Naive thymus-derived CD4-positive, alpha-beta T cell (primary cell): Measurements from ENCODE around the gene RORB. TPM values are rescaled to one million over a fixed set of nuclear protein-coding genes. Genes with fewer than 3 reads are reported as not detected.
A peak's percentile ranks its signal among the peaks of the same experiment; 100 is the strongest.

Experiments used
- ATAC-seq: fragments of 150-1000 bp; cut with Tn5 transposase; 2 replicates; pipeline ENCODE4 v1.10.0; 2021; ENCODE audit warnings: mild to moderate bottlenecking, moderate library complexity
- CTCF ChIA-PET: fragments of 350-600 bp; sonication (Branson Sonifier 250); formaldehyde crosslinking; loops from one replicate; lab custom pipeline; 2021; ENCODE audit warnings: antibody characterized with exemption; lab: Charles Lee
- POLR2A ChIA-PET: fragments of 350-600 bp; sonication (Branson Sonifier 250); formaldehyde crosslinking; loops from one replicate; lab custom pipeline; 2021; ENCODE audit warnings: antibody characterized with exemption, inconsistent platforms; lab: Charles Lee
- DNase-seq, 9 donors: peaks; one replicate each; pipeline versions ENCODE4 v3.0.0 to v3.0.0-alpha.2; 2020 to 2022; ENCODE audit warnings: mixed read lengths in 1 of 9
- H3K27ac ChIP-seq: one replicate; pipeline ENCODE4 v1.7.0; 2013; ENCODE audit warnings: mild to moderate bottlenecking, low read depth, low read length, moderate library complexity
- H3K27me3 ChIP-seq, 2 donors: one replicate each; pipeline ENCODE4 v1.7.0; 2013; ENCODE audit warnings: low read length in 2 of 2, mild to moderate bottlenecking in 2 of 2, moderate library complexity in 2 of 2; ENCODE audit not compliant: control insufficient read depth in 2 of 2, insufficient read depth in 2 of 2
- H3K36me3 ChIP-seq, 3 experiments: 1 replicate in 2 of 3; 2 replicates in 1 of 3; pipeline ENCODE4 v1.7.0; 2013; ENCODE audit warnings: low read length in 3 of 3, mild to moderate bottlenecking in 3 of 3, moderate library complexity in 1 of 3; ENCODE audit not compliant: insufficient read depth in 3 of 3, control insufficient read depth in 2 of 3
- H3K4me1 ChIP-seq, 2 donors: one replicate each; pipeline ENCODE4 v1.7.0; 2013; ENCODE audit warnings: low read length in 2 of 2, mild to moderate bottlenecking in 2 of 2, moderate library complexity in 1 of 2; ENCODE audit not compliant: control insufficient read depth in 2 of 2, insufficient read depth in 2 of 2
- H3K4me3 ChIP-seq: 2 replicates; pipeline ENCODE4 v1.7.0; 2013; ENCODE audit warnings: mild to moderate bottlenecking, low read length
- H3K9me3 ChIP-seq, 3 experiments: 1 replicate in 2 of 3; 2 replicates in 1 of 3; pipeline ENCODE4 v1.7.0; 2013; ENCODE audit warnings: low read length in 3 of 3; ENCODE audit not compliant: control insufficient read depth in 2 of 3
- H3K27ac Mint-ChIP-seq, 9 donors: one replicate each; pipeline ENCODE4 v1.8.0; 2020 to 2022; ENCODE audit warnings: mixed read lengths in 9 of 9, mild to moderate bottlenecking in 8 of 9, moderate library complexity in 5 of 9, inconsistent platforms in 2 of 9
- H3K27me3 Mint-ChIP-seq, 5 donors: one replicate each; pipeline ENCODE4 v1.8.0; 2021 to 2022; ENCODE audit warnings: mixed read lengths in 5 of 5, mild to moderate bottlenecking in 1 of 5
- H3K36me3 Mint-ChIP-seq, 5 donors: one replicate each; pipeline ENCODE4 v1.8.0; 2020 to 2022; ENCODE audit warnings: mixed read lengths in 5 of 5, mild to moderate bottlenecking in 3 of 5, inconsistent platforms in 1 of 5
- H3K4me1 Mint-ChIP-seq, 7 donors: one replicate each; pipeline ENCODE4 v1.8.0; 2020 to 2022; ENCODE audit warnings: mixed read lengths in 7 of 7, mild to moderate bottlenecking in 3 of 7, inconsistent platforms in 1 of 7
- H3K4me3 Mint-ChIP-seq, 10 donors: one replicate each; pipeline ENCODE4 v1.8.0; 2020 to 2022; ENCODE audit warnings: mild to moderate bottlenecking in 10 of 10, mixed read lengths in 10 of 10, moderate library complexity in 6 of 10, inconsistent platforms in 2 of 10
- H3K9me3 Mint-ChIP-seq, 11 donors: one replicate each; pipeline ENCODE4 v1.8.0; 2020 to 2022; ENCODE audit warnings: mixed read lengths in 11 of 11, mild to moderate bottlenecking in 4 of 11, inconsistent platforms in 1 of 11, moderate library complexity in 1 of 11
- intact Hi-C, 2 donors: fragments of 100-400 bp; cut with micrococcal nuclease; formaldehyde crosslinking; loops; one replicate each; pipeline ENCODE4 v1.15.1; 2023
- polyA plus RNA-seq, 2 donors: library from polyadenylated mRNA; unstranded; fragments of 300-500 nt; fragmentation: Illumina TruSeq; gene quantifications; one replicate each; pipeline ENCODE4 v1.2.3, GENCODE V29; 2021
- total RNA-seq, 6 experiments: library from RNA in 5 of 6; stranded (reverse) in 5 of 6; gene quantifications; 1 replicate in 5 of 6; 2 replicates in 1 of 6; pipeline ENCODE4 v1.2.3 and lab custom pipeline; 2021 to 2026

Gene RORB
- total RNA-seq (under 1 TPM in 1 of 5 experiments, not detected in 4; 0.12 TPM), polyA plus RNA-seq (not detected), total RNA-seq (lab: John Stamatoyannopoulos, UW) (not detected)

DNA sequence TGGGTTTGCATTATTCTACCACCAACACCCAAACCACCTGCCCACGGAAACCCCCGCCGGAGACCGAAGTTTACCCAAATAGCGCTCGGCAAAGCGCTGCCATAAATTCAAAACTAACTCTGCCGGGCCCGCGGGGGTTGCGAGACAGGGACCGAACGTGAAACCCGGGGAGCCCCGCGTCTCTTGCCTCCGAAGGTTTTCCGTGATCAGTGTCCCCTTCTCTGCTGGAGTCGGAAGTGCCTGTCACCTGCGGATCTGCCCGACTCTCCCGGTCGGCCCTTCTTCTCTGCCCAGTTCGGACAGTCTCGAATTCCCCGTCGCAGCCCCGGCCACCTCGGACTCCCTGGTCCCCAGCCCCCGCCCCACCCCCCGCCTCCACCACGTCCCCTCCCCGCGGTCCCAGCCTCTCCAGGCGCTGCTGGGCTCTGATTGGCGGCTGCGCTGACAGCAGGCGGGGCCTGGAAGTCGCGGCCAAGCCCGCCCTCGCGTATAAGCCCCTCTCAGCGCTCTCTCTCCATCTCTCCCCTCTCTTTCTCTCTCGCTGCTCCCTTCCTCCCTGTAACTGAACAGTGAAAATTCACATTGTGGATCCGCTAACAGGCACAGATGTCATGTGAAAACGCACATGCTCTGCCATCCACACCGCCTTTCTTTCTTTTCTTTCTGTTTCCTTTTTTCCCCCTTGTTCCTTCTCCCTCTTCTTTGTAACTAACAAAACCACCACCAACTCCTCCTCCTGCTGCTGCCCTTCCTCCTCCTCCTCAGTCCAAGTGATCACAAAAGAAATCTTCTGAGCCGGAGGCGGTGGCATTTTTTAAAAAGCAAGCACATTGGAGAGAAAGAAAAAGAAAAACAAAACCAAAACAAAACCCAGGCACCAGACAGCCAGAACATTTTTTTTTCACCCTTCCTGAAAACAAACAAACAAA lies at the start of gene RORB:
Gene RORB (plus strand): TSS at position 517 of the 929 bp plus-strand sequence. CDS start 642 bp downstream, outside the sequence.
- ChIA-PET POLR2A (no interaction called here), CTCF (no interaction called here)
- Mint-ChIP-seq H3K9me3 (peaks cover 0 to 5% (median 0%) of the 10 kb centered on the region in 11 donors), H3K36me3 (no peaks in the 10 kb centered on the region), H3K27me3 (peaks cover 65 to 81% (median 66%) of the 10 kb centered on the region in 5 donors), H3K4me1 (peaks cover 11 to 39% (median 33%) of the 10 kb centered on the region in 7 donors), H3K27ac (peak within 1 kb of the TSS in 4 of 9 donors; percentile 30 to 75 (median 52)), H3K4me3 (peak within 1 kb of the TSS; percentile 80 to 95 (median 88))
- DNase-seq (peak in 2 of 9 donors; percentile 34 to 50), ATAC-seq (peak; percentile 52)
- no peaks in the 10 kb centered on the region for H3K36me3 ChIP-seq
- H3K27me3 ChIP-seq: peaks cover 0 to 8% of the 10 kb centered on the region in 2 donors
- peak within 1 kb of the TSS; percentile 53 for H3K4me3 ChIP-seq
- no peaks in the 10 kb centered on the region for H3K9me3 ChIP-seq
- intact Hi-C loops: loop anchor here in 1 of 2 donors (2.0 to 10.0 kb wide), 4 partner anchors 172 to 1364 kb away; partner anchors contain the start of gene C9orf40
- no peak within 1 kb of the TSS for H3K27ac ChIP-seq
- no peaks in the 10 kb centered on the region for H3K4me1 ChIP-seq

DNA sequence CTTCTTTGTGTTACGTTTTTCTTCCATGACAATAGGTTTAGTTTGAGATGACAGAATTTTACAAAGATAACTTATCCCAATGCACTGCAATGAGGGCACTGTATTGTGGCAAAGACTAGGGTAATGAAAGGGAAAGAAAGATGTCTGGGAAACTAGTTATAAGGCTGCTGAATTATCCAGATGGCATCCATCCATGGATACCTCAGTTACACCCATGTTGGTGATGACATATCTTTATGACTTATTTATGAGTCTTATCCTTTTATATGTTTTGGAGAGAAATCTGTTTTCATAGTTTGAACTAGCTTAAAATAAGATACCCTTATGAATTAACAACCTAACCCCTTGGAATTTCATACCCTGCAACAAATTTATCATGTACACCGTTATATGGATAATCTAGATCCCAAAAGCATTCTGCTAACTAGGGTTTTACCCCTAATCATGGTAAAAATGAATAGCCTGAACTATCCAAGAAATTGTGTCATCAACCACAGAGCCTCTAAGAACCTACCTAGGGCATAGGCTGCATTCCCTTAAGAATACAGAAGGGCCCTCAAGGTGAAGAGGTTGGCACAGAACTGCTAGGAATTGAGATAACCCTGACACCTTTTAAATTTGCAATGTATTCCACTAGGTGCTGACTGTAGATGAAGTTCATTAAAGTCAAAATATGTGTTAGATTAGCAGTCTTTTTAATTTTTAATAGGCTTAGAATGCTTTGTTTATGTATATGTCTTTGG lies 49.5 kb upstream of the RORB start:
- POLR2A ChIA-PET: no interaction called here
- H3K4me3 Mint-ChIP-seq: no peak overlapping the region

DNA sequence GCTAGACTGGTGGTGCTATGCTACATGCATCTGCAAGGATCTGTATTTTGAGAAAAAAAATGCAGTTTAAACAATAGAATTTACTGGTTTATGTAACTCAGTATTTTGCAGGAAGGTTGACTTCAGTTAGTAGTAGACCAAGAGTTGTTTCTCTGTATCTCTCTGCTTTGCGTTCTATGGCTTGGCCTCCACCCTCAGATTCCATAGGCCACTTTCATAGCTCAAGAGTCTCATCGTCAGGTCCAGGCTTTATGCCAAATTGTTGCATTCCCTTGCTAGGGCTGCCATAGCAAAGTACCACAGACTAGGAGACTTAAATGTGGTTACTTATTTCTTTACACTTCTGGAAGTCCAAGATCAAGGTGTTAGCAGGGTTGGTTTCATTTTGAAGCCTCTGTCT lies 48.1 kb upstream of the RORB start:
- POLR2A ChIA-PET: no interaction called here
- DNase-seq: no peak
- Mint-ChIP-seq H3K9me3 (peaks cover 0 to 23% (median 3%) of the 10 kb centered on the region in 11 donors), H3K36me3 (no peaks in the 10 kb centered on the region), H3K27ac (no peak overlapping the region), H3K4me1 (no peaks in the 10 kb centered on the region), H3K4me3 (no peak overlapping the region), H3K27me3 (no peaks in the 10 kb centered on the region)
- CTCF ChIA-PET: no interaction called here
- Histone ChIP-seq H3K27ac (no peak overlapping the region), H3K9me3 (no peaks in the 10 kb centered on the region), H3K4me3 (no peak overlapping the region), H3K36me3 (no peaks in the 10 kb centered on the region), H3K27me3 (no peaks in the 10 kb centered on the region), H3K4me1 (no peaks in the 10 kb centered on the region)
- no peak for ATAC-seq
- intact Hi-C loops: no loop called here

More for the DNA sequence above, 49.5 kb upstream of the RORB start:
- intact Hi-C loops: no loop called here
- no peaks in the 10 kb centered on the region for H3K36me3 Mint-ChIP-seq
- H3K9me3 ChIP-seq: no peaks in the 10 kb centered on the region
- H3K4me1 Mint-ChIP-seq: no peaks in the 10 kb centered on the region
- no peak overlapping the region for H3K27ac ChIP-seq
- CTCF ChIA-PET: no interaction called here
- no peak for ATAC-seq
- no peak overlapping the region for H3K4me3 ChIP-seq
- DNase-seq: no peak
- H3K9me3 Mint-ChIP-seq: peaks cover 0 to 23% (median 3%) of the 10 kb centered on the region in 11 donors
- no peaks in the 10 kb centered on the region for H3K36me3 ChIP-seq
- no peaks in the 10 kb centered on the region for H3K4me1 ChIP-seq
- no peak overlapping the region for H3K27ac Mint-ChIP-seq
- H3K27me3 ChIP-seq: no peaks in the 10 kb centered on the region
- H3K27me3 Mint-ChIP-seq: no peaks in the 10 kb centered on the region

DNA sequence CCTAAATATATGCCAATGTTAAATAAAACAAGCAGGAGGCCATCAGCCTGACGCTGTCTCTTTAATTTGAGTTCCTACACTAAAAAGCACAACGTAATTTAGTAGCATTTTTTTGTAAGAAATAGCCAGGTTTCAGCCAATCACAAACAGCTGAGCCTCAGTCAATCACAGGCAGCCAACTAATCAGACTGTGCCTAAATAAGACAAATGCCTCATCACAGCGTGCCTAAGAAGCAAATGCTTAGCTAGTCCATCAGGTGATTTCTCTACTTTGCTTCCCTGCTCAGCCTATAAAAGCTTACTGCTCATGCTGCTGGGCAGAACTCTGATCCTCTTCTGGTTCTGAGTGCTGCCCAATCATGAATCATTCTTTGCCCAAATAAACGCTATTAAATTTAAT lies 38.3 kb upstream of the RORB start:
- Histone ChIP-seq H3K4me3 (no peak overlapping the region), H3K36me3 (no peaks in the 10 kb centered on the region), H3K9me3 (no peaks in the 10 kb centered on the region), H3K27ac (no peak overlapping the region), H3K4me1 (no peaks in the 10 kb centered on the region), H3K27me3 (no peaks in the 10 kb centered on the region)
- no peaks in the 10 kb centered on the region for H3K27me3 Mint-ChIP-seq
- ATAC-seq (no peak), DNase-seq (no peak)
- intact Hi-C loops: loop anchor here in 1 of 2 donors (10.0 kb wide), 1 partner anchor 56 kb away; no protein-coding TSS in a partner anchor
- no peak overlapping the region for H3K4me3 Mint-ChIP-seq
- H3K4me1 Mint-ChIP-seq: no peaks in the 10 kb centered on the region
- no peak overlapping the region for H3K27ac Mint-ChIP-seq
- CTCF ChIA-PET: no interaction called here
- H3K36me3 Mint-ChIP-seq: no peaks in the 10 kb centered on the region
- POLR2A ChIA-PET: no interaction called here
- peaks cover 0 to 2% (median 0%) of the 10 kb centered on the region in 11 donors for H3K9me3 Mint-ChIP-seq

DNA sequence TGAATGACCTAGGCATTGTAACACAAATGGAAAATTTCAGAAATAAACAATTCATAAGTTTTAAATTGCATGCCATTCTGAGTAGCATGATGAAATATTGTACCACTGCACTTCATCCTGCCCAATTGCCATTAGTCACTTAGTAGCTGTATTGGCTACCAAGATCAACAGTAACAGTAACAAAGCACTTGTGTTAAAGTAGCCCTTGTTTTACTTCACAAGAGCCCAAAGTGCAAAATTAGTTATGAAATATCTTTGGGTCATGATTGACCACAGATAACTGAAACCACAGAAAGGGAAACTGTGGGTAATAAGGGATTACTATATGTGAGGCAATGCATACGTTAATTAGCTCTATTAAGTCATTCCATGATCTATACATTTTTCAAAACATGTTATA lies 33.3 kb upstream of the RORB start:
- H3K4me1 ChIP-seq: no peaks in the 10 kb centered on the region
- H3K4me3 Mint-ChIP-seq: no peak overlapping the region
- H3K27ac ChIP-seq: no peak overlapping the region
- H3K27ac Mint-ChIP-seq: no peak overlapping the region
- H3K9me3 Mint-ChIP-seq: peaks cover 0 to 2% (median 0%) of the 10 kb centered on the region in 11 donors
- H3K36me3 ChIP-seq: no peaks in the 10 kb centered on the region
- no peaks in the 10 kb centered on the region for H3K4me1 Mint-ChIP-seq
- peak; percentile 24 for ATAC-seq
- POLR2A ChIA-PET: no interaction called here
- CTCF ChIA-PET: no interaction called here
- H3K27me3 Mint-ChIP-seq: no peaks in the 10 kb centered on the region
- H3K9me3 ChIP-seq: no peaks in the 10 kb centered on the region
- DNase-seq: no peak
- H3K4me3 ChIP-seq: no peak overlapping the region
- no peaks in the 10 kb centered on the region for H3K27me3 ChIP-seq
- no peaks in the 10 kb centered on the region for H3K36me3 Mint-ChIP-seq
- intact Hi-C loops: no loop called here

DNA sequence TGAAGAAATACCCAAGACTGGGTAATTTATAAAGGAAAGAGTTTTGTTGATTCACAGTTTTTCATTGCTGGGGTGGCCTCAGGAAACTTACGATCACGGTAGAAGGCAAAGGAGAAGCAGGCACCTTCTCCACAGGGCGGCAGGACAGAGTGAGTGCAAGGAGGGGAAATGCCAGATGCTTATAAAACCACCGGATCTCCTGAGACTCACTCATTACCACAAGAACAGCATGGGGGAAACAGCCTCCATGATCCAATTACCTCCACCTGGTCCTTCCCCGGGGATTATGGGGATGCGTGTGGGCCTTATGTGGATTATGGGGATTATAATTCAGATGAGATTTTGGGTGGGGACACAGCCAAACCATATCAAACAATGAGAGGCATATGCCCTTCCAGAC lies 18.5 kb upstream of the RORB start:
- no peak overlapping the region for H3K4me3 ChIP-seq
- no peak overlapping the region for H3K27ac ChIP-seq
- intact Hi-C loops: no loop called here
- H3K36me3 ChIP-seq: no peaks in the 10 kb centered on the region
- POLR2A ChIA-PET: no interaction called here
- H3K27me3 ChIP-seq: no peaks in the 10 kb centered on the region
- ATAC-seq (no peak), DNase-seq (no peak)
- Mint-ChIP-seq H3K4me1 (no peaks in the 10 kb centered on the region), H3K9me3 (peaks cover 0 to 8% (median 3%) of the 10 kb centered on the region in 11 donors), H3K27ac (no peak overlapping the region), H3K4me3 (no peak overlapping the region), H3K27me3 (peaks cover 0 to 5% (median 0%) of the 10 kb centered on the region in 5 donors), H3K36me3 (no peaks in the 10 kb centered on the region)
- CTCF ChIA-PET: no interaction called here
- no peaks in the 10 kb centered on the region for H3K4me1 ChIP-seq
- H3K9me3 ChIP-seq: no peaks in the 10 kb centered on the region
